Lung (tissue), 12 donors: ENCODE measurements around the gene ERRFI1. TPM values are rescaled to one million over a fixed set of nuclear protein-coding genes. Genes with fewer than 3 reads are reported as not detected.

Experiments
- ATAC-seq: fragments of 200-7000 bp; cut with Tn5 transposase; one replicate; pipeline ENCODE4 v1.9.1; 2020; ENCODE audit warnings: moderate number of reproducible peaks; ENCODE audit not compliant: insufficient read depth, low FRiP score
- DNase-seq, 3 donors: peaks; one replicate each; pipeline ENCODE4 v3.0.0-alpha.2; 2013 to 2017
- H3K27ac ChIP-seq, 2 donors: one replicate each; pipeline ENCODE4 v1.5.1; 2013; ENCODE audit warnings: mild to moderate bottlenecking in 2 of 2, moderate library complexity in 2 of 2, control low read depth in 1 of 2, inconsistent platforms in 1 of 2, low read depth in 1 of 2, low read length in 1 of 2
- H3K27me3 ChIP-seq, 3 donors: one replicate each; pipeline ENCODE4 v1.5.1; 2013; ENCODE audit warnings: low read length in 2 of 3; ENCODE audit not compliant: control insufficient read depth in 3 of 3, insufficient read depth in 3 of 3
- H3K36me3 ChIP-seq, 4 donors: one replicate each; pipeline ENCODE4 v1.5.1; 2013; ENCODE audit warnings: low read length in 4 of 4, mild to moderate bottlenecking in 1 of 4, moderate library complexity in 1 of 4; ENCODE audit not compliant: control insufficient read depth in 4 of 4, insufficient read depth in 4 of 4
- H3K4me1 ChIP-seq, 5 donors: one replicate each; pipeline ENCODE4 v1.5.1; 2013; ENCODE audit warnings: low read length in 5 of 5, mild to moderate bottlenecking in 2 of 5, moderate library complexity in 1 of 5; ENCODE audit not compliant: control insufficient read depth in 5 of 5, insufficient read depth in 5 of 5
- H3K4me3 ChIP-seq: one replicate; pipeline ENCODE4 v1.5.1; 2013; ENCODE audit warnings: mild to moderate bottlenecking, control low read depth, moderate library complexity
- H3K9ac ChIP-seq, 2 donors: one replicate each; pipeline ENCODE4 v1.5.1; 2013; ENCODE audit warnings: low read length in 2 of 2, control low read depth in 1 of 2; ENCODE audit not compliant: insufficient read depth in 1 of 2
- H3K9me3 ChIP-seq, 4 donors: one replicate each; pipeline ENCODE4 v1.5.1; 2013; ENCODE audit warnings: low read length in 3 of 4, mild to moderate bottlenecking in 1 of 4, moderate library complexity in 1 of 4; ENCODE audit not compliant: control insufficient read depth in 4 of 4, insufficient read depth in 3 of 4
- CTCF ChIP-seq: IDR thresholded peaks from 2 replicates; pipeline ENCODE4 v1.5.1; 2012; ENCODE audit warnings: mild to moderate bottlenecking; ENCODE audit errors: control extremely low read depth, extremely low read depth
- WGBS, 2 donors: extraction: QIAGEN DNeasy Blood & Tissue Kit; methylation state at CpG; one replicate each; pipeline ENCODE4 v1.1.7; 2013; 5-methylcytosine and 5-hydroxymethylcytosine counted together
- polyA plus RNA-seq, 2 donors: library from polyadenylated mRNA; stranded (reverse); fragments of 200-250 nt; gene quantifications; one replicate each; pipeline ENCODE4 v1.2.1, GENCODE V29; 2013
- total RNA-seq, 2 donors: library from RNA; depleted of rRNA in 1 of 2; stranded (reverse); fragments of >200 nt in 1 of 2; gene quantifications; one replicate each; pipeline ENCODE4 v1.2.1, GENCODE V29; 2014 to 2021
- donor health status: control.
- donor health status: control.
- donor health status: Bipolar disorder and iron deficiency.
- donor health status: healthy.
- donor health status: DM: yes; HTN: yes; CAD: no.

ERRFI1 gene
- total and polyA plus RNA-seq, 4 donors, result 26.5 to 89.2 (median 61.4) TPM

DNA sequence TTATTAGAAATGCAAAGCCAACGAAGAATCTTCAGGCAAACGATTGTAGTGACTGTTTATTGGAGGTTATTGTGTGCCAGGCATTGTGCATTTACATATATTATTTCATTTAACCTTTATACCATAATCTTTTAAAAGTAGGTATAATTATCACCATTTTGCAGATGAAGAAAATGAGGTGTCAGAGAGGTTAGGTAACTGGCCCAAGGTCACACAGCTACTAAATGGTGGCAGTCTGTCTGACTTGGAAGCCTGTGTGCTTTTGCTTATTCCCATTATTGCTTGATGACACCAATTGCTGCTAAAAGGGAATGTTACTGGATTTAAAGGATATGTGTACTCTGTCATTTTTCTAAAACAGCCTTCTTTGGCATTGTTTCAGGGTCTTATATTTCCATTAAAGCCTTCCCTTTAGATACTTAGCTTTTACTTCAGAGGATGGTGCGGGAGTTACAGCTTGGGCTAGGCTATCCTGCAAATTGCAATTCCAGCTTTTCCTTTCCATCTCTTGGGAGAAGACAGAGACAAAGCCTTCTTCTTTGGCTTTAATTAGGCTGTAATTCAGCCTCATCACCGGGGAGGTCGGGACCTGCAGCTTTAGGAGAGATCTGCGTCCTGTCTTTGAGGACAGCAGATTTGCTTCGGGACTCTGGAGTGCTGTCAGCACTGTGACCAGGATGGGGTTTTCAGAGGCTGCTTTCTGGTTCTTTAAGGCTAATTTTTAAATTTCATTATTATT, 37.4 kb upstream of the ERRFI1 start:
- no peaks in the 10 kb centered on the region for H3K27me3 ChIP-seq

GRCh38 chr1:8062861-8063260, 36.8 kb upstream of the ERRFI1 start:
- DNase-seq (no peak), ATAC-seq (no peak)
- no peak for TF ChIP-seq CTCF
- peaks cover 0 to 13% (median 3%) of the 10 kb centered on the region in 5 donors for H3K4me1 ChIP-seq
- H3K9ac ChIP-seq, result no peak overlapping the region
- no peaks in the 10 kb centered on the region for H3K27me3 ChIP-seq
- H3K27ac ChIP-seq, result no peak overlapping the region
- H3K36me3 ChIP-seq, result no peaks in the 10 kb centered on the region
- H3K4me3 ChIP-seq, result no peak overlapping the region
- WGBS, 2 donors, result 72 to 80% methylated on average over 4 of the region's 4 CpGs
- H3K9me3 ChIP-seq, result no peaks in the 10 kb centered on the region

More for the DNA sequence above, 37.4 kb upstream of the ERRFI1 start:
- Histone ChIP-seq H3K4me1 (peaks cover 0 to 13% (median 3%) of the 10 kb centered on the region in 5 donors), H3K27ac (no peak overlapping the region), H3K36me3 (no peaks in the 10 kb centered on the region), H3K9me3 (no peaks in the 10 kb centered on the region), H3K9ac (no peak overlapping the region), H3K4me3 (no peak overlapping the region)
- 69 to 77% methylated on average over 7 of the region's 7 CpGs for WGBS, 2 donors
- ATAC-seq (no peak), DNase-seq (no peak)
- no peak for TF ChIP-seq CTCF

GRCh38 chr1:8061673-8062386, 35.7 kb upstream of the ERRFI1 start:
- Histone ChIP-seq H3K9me3 (no peaks in the 10 kb centered on the region), H3K36me3 (no peaks in the 10 kb centered on the region), H3K9ac (no peak overlapping the region), H3K27ac (peak overlapping the region in 1 of 2 donors; percentile 74), H3K27me3 (no peaks in the 10 kb centered on the region), H3K4me1 (peaks cover 0 to 13% (median 4%) of the 10 kb centered on the region in 5 donors), H3K4me3 (no peak overlapping the region)
- no peak for TF ChIP-seq CTCF
- DNase-seq (no peak), ATAC-seq (peak; percentile 31)
- 72 to 90% methylated on average over 11 of the region's 11 CpGs for WGBS, 2 donors
